Activated CD4-positive, alpha-beta T cell treated with anti-CD3 and anti-CD28 coated beads, Interleukin-2, Interleukin-6, amounts not matched to agents 100 ng/mL and 50 ng/mL, durations not matched to agents 16 hours and 8 hours (primary cell): ENCODE results near the gene SLC6A6.
A peak's percentile ranks its signal among the peaks of the same experiment; 100 is the strongest.
"Not testable (repeated sequence)": the region's sequence is repeated elsewhere in the genome, so short reads cannot be mapped to it uniquely, and the experiment has no call there.

Experiments
- DNase-seq: peaks from one replicate; pipeline ENCODE4 v3.0.0-alpha.2; 2020

Gene SLC6A6

GRCh38 chr3:14423197-14423743 is 20.9 kb downstream of the SLC6A6 start:
- no peak for DNase-seq

GRCh38 chr3:14423963-14424362 is 21.6 kb downstream of the SLC6A6 start:
- no peak for DNase-seq

GRCh38 chr3:14424711-14425580 is 22.5 kb downstream of the SLC6A6 start:
- peak; percentile 63 for DNase-seq

- peak; percentile 69 for DNase-seq
These were observed 23.3 kb downstream of the SLC6A6 start for GRCh38 chr3:14425581-14426304.

- DNase-seq: no peak
These were observed 23.9 kb downstream of the SLC6A6 start for GRCh38 chr3:14426305-14426620.

GRCh38 chr3:14428087-14429033 is 26.0 kb downstream of the SLC6A6 start:
- no peak for DNase-seq

GRCh38 chr3:14429237-14429636 is 26.8 kb downstream of the SLC6A6 start:
- DNase-seq: no peak

GRCh38 chr3:14429640-14430039 is 27.2 kb downstream of the SLC6A6 start:
- no peak for DNase-seq

- DNase-seq: no peak
These were observed 27.6 kb downstream of the SLC6A6 start for GRCh38 chr3:14430053-14430452.

- DNase-seq: no peak
These were observed 28.5 kb downstream of the SLC6A6 start for GRCh38 chr3:14430706-14431451.

GRCh38 chr3:14431452-14431916 is 29.1 kb downstream of the SLC6A6 start:
- no peak for DNase-seq

GRCh38 chr3:14431917-14432834 is 29.8 kb downstream of the SLC6A6 start:
- peak; percentile 97 for DNase-seq

- DNase-seq: no peak
These were observed 30.7 kb downstream of the SLC6A6 start for GRCh38 chr3:14433106-14433505.

GRCh38 chr3:14434126-14434497 is 31.7 kb downstream of the SLC6A6 start:
- no peak for DNase-seq

GRCh38 chr3:14434498-14435151 is 32.2 kb downstream of the SLC6A6 start:
- no peak for DNase-seq

- no peak for DNase-seq
These were observed 33.0 kb downstream of the SLC6A6 start for GRCh38 chr3:14435175-14436014.

GRCh38 chr3:14436954-14437281 is 34.5 kb downstream of the SLC6A6 start:
- no peak for DNase-seq

- not testable (repeated sequence) for DNase-seq
These were observed 35.3 kb downstream of the SLC6A6 start for GRCh38 chr3:14437705-14438104.

GRCh38 chr3:14438262-14438661 is 35.9 kb downstream of the SLC6A6 start:
- no peak for DNase-seq

- DNase-seq: no peak
These were observed 36.5 kb downstream of the SLC6A6 start for GRCh38 chr3:14438929-14439328.
